Panc1 (cell line): ENCODE data around the gene RHBDL1. TPM values are rescaled to one million over a fixed set of nuclear protein-coding genes. Genes with fewer than 3 reads are reported as not detected.

Source experiments
- ATAC-seq: fragments of 200-7000 bp; cut with Tn5 transposase; 2 replicates; pipeline ENCODE4 v1.9.1; 2020; ENCODE audit warnings: mild to moderate bottlenecking, moderate library complexity
- BruUV-seq: library from RNA; stranded (reverse); fragments of 400-500 nt; replicated peaks from 2 replicates; lab custom pipeline; 2021; lab: Mats Ljungman, UMichigan
- CTCF ChIA-PET: fragments of 300-600 bp; sonication (Branson Sonifier 250); formaldehyde crosslinking; loops from one replicate; lab custom pipeline; 2022; ENCODE audit warnings: antibody characterized with exemption; lab: Charles Lee
- POLR2A ChIA-PET: fragments of 300-600 bp; sonication (Branson Sonifier 250); formaldehyde crosslinking; loops from one replicate; lab custom pipeline; 2022; ENCODE audit warnings: antibody characterized with exemption; lab: Charles Lee
- DNase-seq: peaks from one replicate; pipeline ENCODE4 v3.0.0-alpha.2; 2010; ENCODE audit warnings: low read depth, low spot score
- H3K27ac ChIP-seq: 2 replicates; pipeline ENCODE4 v1.5.1; 2011; ENCODE audit warnings: mild to moderate bottlenecking, low read length, inconsistent platforms
- H3K27me3 ChIP-seq: fragments of 200-500 bp; sonication (Bioruptor generic); 2 replicates; pipeline ENCODE4 v1.6.0; 2014; ENCODE audit warnings: low read length, inconsistent platforms; ENCODE audit not compliant: control insufficient read depth, insufficient read depth
- H3K36me3 ChIP-seq: fragments of 200-500 bp; sonication (Bioruptor generic); 2 replicates; pipeline ENCODE4 v1.5.1; 2014; ENCODE audit warnings: inconsistent platforms, mild to moderate bottlenecking, low read length, moderate library complexity; ENCODE audit not compliant: control insufficient read depth, insufficient read depth
- H3K4me1 ChIP-seq: 2 replicates; pipeline ENCODE4 v1.5.1; 2011; ENCODE audit warnings: inconsistent platforms, mild to moderate bottlenecking, low read length, moderate library complexity; ENCODE audit not compliant: control insufficient read depth, insufficient read depth
- H3K4me3 ChIP-seq, 2 experiments: 2 replicates each; pipeline ENCODE4 v1.5.1; 2011 to 2012; ENCODE audit warnings: low read depth in 2 of 2, low read length in 2 of 2, mild to moderate bottlenecking in 2 of 2, inconsistent platforms in 1 of 2, moderate library complexity in 1 of 2
- H3K9me3 ChIP-seq: fragments of 200-500 bp; sonication (Bioruptor generic); 2 replicates; pipeline ENCODE4 v1.5.1; 2014; ENCODE audit warnings: low read depth, mild to moderate bottlenecking, inconsistent platforms, low read length, moderate library complexity; ENCODE audit not compliant: control insufficient read depth, insufficient read depth
- POLR2AphosphoS5 ChIP-seq: IDR thresholded peaks from 2 replicates; pipeline ENCODE4 v1.6.1; 2012; ENCODE audit warnings: mild to moderate bottlenecking, low read depth, low read length, moderate library complexity
- SIN3A ChIP-seq: IDR thresholded peaks from 2 replicates; pipeline ENCODE4 v1.6.1; 2012; ENCODE audit warnings: low read depth, mild to moderate bottlenecking, low read length, moderate library complexity, borderline replicate concordance; ENCODE audit not compliant: insufficient read depth
- TCF7L2 ChIP-seq: IDR thresholded peaks from 2 replicates; pipeline ENCODE4 v1.6.1; 2011; ENCODE audit warnings: mild to moderate bottlenecking, low read depth, low read length, inconsistent platforms
- in situ Hi-C: cut with HindIII; loops from 2 replicates; pipeline ENCODE4 v1.10.0; 2016; ENCODE audit warnings: low sequenced_read_pairs, low pct_unique_long_range_greater_than_20kb
- intact Hi-C: fragments of 100-400 bp; cut with micrococcal nuclease; formaldehyde crosslinking; loops from one replicate; pipeline ENCODE4 v1.10.0; 2022; ENCODE audit not compliant: unreplicated experiment
- total RNA-seq: library from RNA; stranded (reverse); gene quantifications from one replicate; pipeline ENCODE4 v1.2.1, GENCODE V29; 2021; ENCODE audit not compliant: unreplicated experiment
- TF ChIP-seq, protein P1 (sequence below): fragments of 450-650 bp; IDR thresholded peaks from 2 replicates; pipeline ENCODE4 v1.5.1; 2017; ENCODE audit warnings: mild to moderate bottlenecking
- TF ChIP-seq, protein P2 (sequence below), 2 experiments: IDR thresholded peaks; 2 replicates each; pipeline ENCODE4 v1.6.1; 2011 to 2012; ENCODE audit warnings: low read depth in 2 of 2, control low read depth in 1 of 2, low read length in 1 of 2, mild to moderate bottlenecking in 1 of 2, moderate library complexity in 1 of 2; ENCODE audit not compliant: insufficient read depth in 1 of 2

RHBDL1 gene
- total RNA-seq, 1 experiment from 2014 or later = 6.6 TPM

DNA sequence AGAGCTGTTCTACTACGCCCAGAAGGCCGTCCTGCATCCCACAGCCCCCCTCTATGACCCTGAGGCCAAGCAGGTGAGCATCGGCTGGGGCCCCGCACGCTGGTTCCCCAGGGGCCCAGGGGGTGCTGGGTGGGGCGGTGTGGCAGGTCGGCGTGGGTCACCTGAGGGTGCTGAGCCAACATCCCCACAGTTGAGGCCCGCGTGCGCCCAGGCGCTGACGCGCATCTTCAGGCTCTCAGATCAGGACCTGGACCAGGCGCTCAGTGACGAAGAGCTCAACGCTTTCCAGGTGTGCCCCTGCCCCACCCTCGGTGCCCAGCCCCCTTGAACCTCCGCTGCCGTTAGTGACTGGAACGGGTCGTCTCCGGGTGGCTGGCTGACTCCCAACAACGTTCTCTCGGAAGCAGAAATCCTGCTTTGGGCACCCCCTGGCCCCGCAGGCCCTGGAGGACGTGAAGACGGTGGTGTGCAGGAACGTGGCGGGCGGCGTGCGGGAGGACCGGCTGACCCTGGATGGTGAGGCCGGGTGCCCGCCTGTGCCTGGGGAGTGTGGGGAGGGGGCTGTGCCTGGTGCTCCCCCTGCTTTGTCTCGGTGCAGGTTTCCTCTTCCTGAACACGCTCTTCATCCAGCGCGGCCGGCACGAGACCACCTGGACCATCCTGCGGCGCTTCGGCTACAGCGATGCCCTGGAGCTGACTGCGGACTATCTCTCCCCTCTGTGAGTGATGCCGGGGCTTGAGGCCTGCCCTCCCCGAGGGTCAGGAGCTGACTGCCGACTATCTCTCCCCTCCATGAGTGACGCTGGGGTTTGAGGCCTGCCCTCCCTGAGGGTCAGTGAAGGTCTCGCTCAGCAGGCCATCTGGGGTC is 4.8 kb upstream of the RHBDL1 start:
- POLR2A ChIA-PET = no interaction called here
- CTCF ChIA-PET = no interaction called here
- in situ Hi-C loops = no loop called here
- intact Hi-C loops = no loop called here
- no peaks in the 10 kb centered on the region for H3K9me3 ChIP-seq
- H3K4me3 ChIP-seq = no peak overlapping the region
- peaks cover 28% of the 10 kb centered on the region for H3K4me1 ChIP-seq
- TF ChIP-seq SIN3A (no peak), POLR2AphosphoS5 (no peak), TCF7L2 (no peak)
- TF ChIP-seq, protein P1, sequence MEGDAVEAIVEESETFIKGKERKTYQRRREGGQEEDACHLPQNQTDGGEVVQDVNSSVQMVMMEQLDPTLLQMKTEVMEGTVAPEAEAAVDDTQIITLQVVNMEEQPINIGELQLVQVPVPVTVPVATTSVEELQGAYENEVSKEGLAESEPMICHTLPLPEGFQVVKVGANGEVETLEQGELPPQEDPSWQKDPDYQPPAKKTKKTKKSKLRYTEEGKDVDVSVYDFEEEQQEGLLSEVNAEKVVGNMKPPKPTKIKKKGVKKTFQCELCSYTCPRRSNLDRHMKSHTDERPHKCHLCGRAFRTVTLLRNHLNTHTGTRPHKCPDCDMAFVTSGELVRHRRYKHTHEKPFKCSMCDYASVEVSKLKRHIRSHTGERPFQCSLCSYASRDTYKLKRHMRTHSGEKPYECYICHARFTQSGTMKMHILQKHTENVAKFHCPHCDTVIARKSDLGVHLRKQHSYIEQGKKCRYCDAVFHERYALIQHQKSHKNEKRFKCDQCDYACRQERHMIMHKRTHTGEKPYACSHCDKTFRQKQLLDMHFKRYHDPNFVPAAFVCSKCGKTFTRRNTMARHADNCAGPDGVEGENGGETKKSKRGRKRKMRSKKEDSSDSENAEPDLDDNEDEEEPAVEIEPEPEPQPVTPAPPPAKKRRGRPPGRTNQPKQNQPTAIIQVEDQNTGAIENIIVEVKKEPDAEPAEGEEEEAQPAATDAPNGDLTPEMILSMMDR = no peak
- TF ChIP-seq, protein P2, sequence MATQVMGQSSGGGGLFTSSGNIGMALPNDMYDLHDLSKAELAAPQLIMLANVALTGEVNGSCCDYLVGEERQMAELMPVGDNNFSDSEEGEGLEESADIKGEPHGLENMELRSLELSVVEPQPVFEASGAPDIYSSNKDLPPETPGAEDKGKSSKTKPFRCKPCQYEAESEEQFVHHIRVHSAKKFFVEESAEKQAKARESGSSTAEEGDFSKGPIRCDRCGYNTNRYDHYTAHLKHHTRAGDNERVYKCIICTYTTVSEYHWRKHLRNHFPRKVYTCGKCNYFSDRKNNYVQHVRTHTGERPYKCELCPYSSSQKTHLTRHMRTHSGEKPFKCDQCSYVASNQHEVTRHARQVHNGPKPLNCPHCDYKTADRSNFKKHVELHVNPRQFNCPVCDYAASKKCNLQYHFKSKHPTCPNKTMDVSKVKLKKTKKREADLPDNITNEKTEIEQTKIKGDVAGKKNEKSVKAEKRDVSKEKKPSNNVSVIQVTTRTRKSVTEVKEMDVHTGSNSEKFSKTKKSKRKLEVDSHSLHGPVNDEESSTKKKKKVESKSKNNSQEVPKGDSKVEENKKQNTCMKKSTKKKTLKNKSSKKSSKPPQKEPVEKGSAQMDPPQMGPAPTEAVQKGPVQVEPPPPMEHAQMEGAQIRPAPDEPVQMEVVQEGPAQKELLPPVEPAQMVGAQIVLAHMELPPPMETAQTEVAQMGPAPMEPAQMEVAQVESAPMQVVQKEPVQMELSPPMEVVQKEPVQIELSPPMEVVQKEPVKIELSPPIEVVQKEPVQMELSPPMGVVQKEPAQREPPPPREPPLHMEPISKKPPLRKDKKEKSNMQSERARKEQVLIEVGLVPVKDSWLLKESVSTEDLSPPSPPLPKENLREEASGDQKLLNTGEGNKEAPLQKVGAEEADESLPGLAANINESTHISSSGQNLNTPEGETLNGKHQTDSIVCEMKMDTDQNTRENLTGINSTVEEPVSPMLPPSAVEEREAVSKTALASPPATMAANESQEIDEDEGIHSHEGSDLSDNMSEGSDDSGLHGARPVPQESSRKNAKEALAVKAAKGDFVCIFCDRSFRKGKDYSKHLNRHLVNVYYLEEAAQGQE (IDR thresholded peaks at IDR 0.05; ENCODE audit: insufficient read depth in 1 of 2, low read depth in 2 of 2, low read length in 1 of 2) = no peak
- no peak overlapping the region for H3K27ac ChIP-seq
- H3K36me3 ChIP-seq = peaks cover 3% of the 10 kb centered on the region; the same call in 1 of the 2 replicates
- BruUV-seq = TSS peak; percentile 50
- DNase-seq (no peak), ATAC-seq (no peak)
- no peaks in the 10 kb centered on the region for H3K27me3 ChIP-seq

DNA sequence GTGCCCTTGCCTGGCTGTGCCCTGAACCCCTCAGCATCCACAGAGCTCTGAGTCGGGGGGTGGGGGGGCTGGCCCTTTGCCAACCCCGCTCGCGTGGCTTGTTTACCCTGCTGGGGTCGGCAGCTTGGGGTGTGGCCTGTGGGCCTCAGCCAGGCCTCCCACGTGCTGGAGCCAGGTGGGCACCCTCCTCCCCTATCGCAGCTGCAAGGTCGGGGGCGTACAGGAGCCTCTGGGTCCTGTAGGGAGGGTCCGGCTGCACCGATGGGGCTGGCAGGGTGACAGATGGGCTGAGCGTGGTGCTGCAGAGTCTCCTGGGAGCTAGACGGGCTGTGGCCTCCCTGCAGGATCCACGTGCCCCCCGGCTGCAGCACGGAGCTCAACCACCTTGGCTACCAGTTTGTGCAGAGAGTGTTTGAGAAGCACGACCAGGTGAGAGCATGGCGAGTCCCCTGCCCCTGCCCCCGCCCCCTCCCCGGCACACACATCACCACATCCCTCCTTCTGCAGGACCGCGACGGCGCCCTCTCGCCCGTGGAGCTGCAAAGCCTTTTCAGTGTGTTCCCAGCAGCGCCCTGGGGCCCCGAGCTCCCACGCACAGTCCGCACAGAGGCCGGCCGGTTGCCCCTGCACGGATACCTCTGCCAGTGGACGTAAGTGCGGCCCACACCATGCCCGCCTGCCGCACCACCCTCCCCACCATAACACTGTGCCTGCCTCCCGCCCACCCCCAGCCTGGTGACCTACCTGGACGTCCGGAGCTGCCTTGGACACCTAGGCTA is 3.9 kb upstream of the RHBDL1 start:
- ATAC-seq (no peak), DNase-seq (no peak)
- H3K4me3 ChIP-seq = no peak overlapping the region
- in situ Hi-C loops = no loop called here
- BruUV-seq = no TSS peak
- ChIA-PET CTCF (no interaction called here), POLR2A (no interaction called here)
- H3K4me1 ChIP-seq = peaks cover 28% of the 10 kb centered on the region
- TF ChIP-seq, protein P1 = no peak
- no peak for TF ChIP-seq TCF7L2
- TF ChIP-seq, protein P2 (IDR thresholded peaks at IDR 0.05; ENCODE audit: insufficient read depth in 1 of 2, low read depth in 2 of 2, low read length in 1 of 2) = no peak
- no peak for TF ChIP-seq POLR2AphosphoS5
- no peak for TF ChIP-seq SIN3A
- intact Hi-C loops = no loop called here
- no peaks in the 10 kb centered on the region for H3K9me3 ChIP-seq
- H3K36me3 ChIP-seq = peaks cover 3% of the 10 kb centered on the region; the same call in 1 of the 2 replicates
- H3K27ac ChIP-seq = no peak overlapping the region
- H3K27me3 ChIP-seq = no peaks in the 10 kb centered on the region
